ENCODE measurements around the gene PRSS27.

DNA sequence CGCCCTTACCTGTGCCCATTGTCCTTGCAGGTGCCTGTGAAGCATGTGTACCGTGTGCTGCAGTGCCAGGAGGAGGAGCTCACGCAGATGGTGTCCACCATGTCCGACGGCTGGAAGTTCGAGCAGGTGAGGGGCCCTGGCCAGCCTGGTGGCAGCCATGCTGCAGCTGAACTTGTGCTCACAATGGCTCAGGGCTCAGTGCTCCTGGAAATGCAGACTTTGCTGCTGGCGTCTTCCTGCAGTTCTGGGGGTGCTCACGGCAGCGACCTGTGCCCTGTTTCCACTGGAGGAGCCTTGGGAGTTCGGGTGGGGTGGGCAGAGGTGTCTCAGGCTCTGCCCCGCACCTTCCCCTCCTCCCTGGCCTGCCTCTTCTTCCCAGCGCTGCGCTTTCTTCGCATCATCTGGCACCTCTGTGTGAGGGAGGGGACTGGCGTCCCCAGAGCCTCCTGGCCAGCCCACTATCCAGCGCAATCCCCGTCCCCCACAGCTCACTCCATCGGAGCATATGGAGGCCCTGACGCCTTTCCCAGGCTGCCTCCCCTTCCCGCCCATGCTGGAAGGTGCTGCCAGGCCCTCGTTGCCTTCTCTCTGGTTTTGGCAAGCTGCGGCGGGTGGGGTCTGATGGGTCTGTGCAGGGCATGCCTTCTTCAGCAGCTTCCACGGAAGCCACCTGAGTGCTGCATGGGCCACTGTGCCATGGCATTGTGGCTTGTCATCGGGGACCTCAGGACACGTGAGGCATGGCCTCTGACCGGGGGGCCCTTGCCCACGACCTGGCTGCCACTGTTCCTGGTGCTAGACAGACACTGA is 20.0 kb downstream of the PRSS27 start:
- TF ChIP-seq CTCF (IDR thresholded peaks at IDR 0.05) = no peak
- no peak for TF ChIP-seq POLR2A (IDR thresholded peaks at IDR 0.05; ENCODE audit: low read depth)

Measured in esophagus muscularis mucosa (tissue), 3 donors.